Type B pancreatic cell (in vitro differentiated cells): ENCODE measurements around the gene ZNHIT1. TPM values are rescaled to one million over a fixed set of nuclear protein-coding genes. Genes with fewer than 3 reads are reported as not detected.

Experiments
- DNase-seq: peaks from one replicate; pipeline ENCODE4 v3.0.0; 2021; ENCODE audit warnings: mixed read lengths; ENCODE audit not compliant: unreplicated experiment; ENCODE audit errors: extremely low spot score
- H3K27ac Mint-ChIP-seq: 2 replicates; pipeline ENCODE4 v1.8.0; 2021; ENCODE audit warnings: mild to moderate bottlenecking, mixed read lengths
- H3K27me3 Mint-ChIP-seq: 2 replicates; pipeline ENCODE4 v1.8.0; 2021; ENCODE audit warnings: mixed read lengths
- H3K36me3 Mint-ChIP-seq: 2 replicates; pipeline ENCODE4 v1.8.0; 2021; ENCODE audit warnings: mixed read lengths
- H3K4me1 Mint-ChIP-seq: one replicate; pipeline ENCODE4 v1.8.0; 2021; ENCODE audit warnings: mixed read lengths; ENCODE audit not compliant: unreplicated experiment
- H3K4me3 Mint-ChIP-seq: 2 replicates; pipeline ENCODE4 v1.8.0; 2021; ENCODE audit warnings: mild to moderate bottlenecking, mixed read lengths
- H3K9me3 Mint-ChIP-seq: 2 replicates; pipeline ENCODE4 v1.8.0; 2021; ENCODE audit warnings: mixed read lengths
- CTCF ChIP-seq: fragments of 200-600 bp; sonication (generic); conservative IDR thresholded peaks from 2 replicates; pipeline ENCODE4 v1.5.0; 2021; ENCODE audit warnings: antibody characterized with exemption, mild to moderate bottlenecking
- total RNA-seq: library from RNA; stranded (reverse); gene quantifications from 2 replicates; pipeline ENCODE4 v1.2.1, GENCODE V29; 2021; ENCODE audit warnings: low replicate concordance

The ZNHIT1 gene
- total RNA-seq, 1 donor from 2014 or later, result 61.1 TPM

- Mint-ChIP-seq H3K27me3 (peaks cover 95% of the 10 kb centered on the region), H3K27ac (no peak overlapping the region), H3K36me3 (no peaks in the 10 kb centered on the region), H3K4me1 (peaks cover 15% of the 10 kb centered on the region), H3K9me3 (no peaks in the 10 kb centered on the region), H3K4me3 (no peak overlapping the region)
- TF ChIP-seq CTCF, result no peak
- DNase-seq, result no peak
These were observed 43.6 kb upstream of the ZNHIT1 start for GRCh38 chr7:101174322-101174854.

GRCh38 chr7:101175664-101176063 lies 42.3 kb upstream of the ZNHIT1 start:
- no peak for DNase-seq
- no peaks in the 10 kb centered on the region for H3K36me3 Mint-ChIP-seq
- no peaks in the 10 kb centered on the region for H3K9me3 Mint-ChIP-seq
- peaks cover 10% of the 10 kb centered on the region for H3K4me1 Mint-ChIP-seq
- no peak for TF ChIP-seq CTCF
- H3K27me3 Mint-ChIP-seq, result peaks cover 90% of the 10 kb centered on the region
- H3K27ac Mint-ChIP-seq, result no peak overlapping the region
- no peak overlapping the region for H3K4me3 Mint-ChIP-seq

GRCh38 chr7:101177644-101178043 lies 40.3 kb upstream of the ZNHIT1 start:
- H3K27me3 Mint-ChIP-seq, result peaks cover 89% of the 10 kb centered on the region
- peaks cover 11% of the 10 kb centered on the region for H3K4me1 Mint-ChIP-seq
- H3K36me3 Mint-ChIP-seq, result no peaks in the 10 kb centered on the region
- H3K27ac Mint-ChIP-seq, result no peak overlapping the region
- no peak for TF ChIP-seq CTCF
- peaks cover 6% of the 10 kb centered on the region for H3K9me3 Mint-ChIP-seq
- no peak for DNase-seq
- no peak overlapping the region for H3K4me3 Mint-ChIP-seq

GRCh38 chr7:101179117-101179516 lies 38.8 kb upstream of the ZNHIT1 start:
- H3K27me3 Mint-ChIP-seq, result peaks cover 76% of the 10 kb centered on the region
- peak overlapping the region; percentile 71 for H3K4me3 Mint-ChIP-seq
- no peak for DNase-seq
- TF ChIP-seq CTCF, result no peak
- H3K9me3 Mint-ChIP-seq, result peaks cover 8% of the 10 kb centered on the region
- peaks cover 13% of the 10 kb centered on the region for H3K4me1 Mint-ChIP-seq
- no peaks in the 10 kb centered on the region for H3K36me3 Mint-ChIP-seq
- H3K27ac Mint-ChIP-seq, result peak overlapping the region; percentile 70

- Mint-ChIP-seq H3K4me1 (peaks cover 13% of the 10 kb centered on the region), H3K27ac (no peak overlapping the region), H3K36me3 (no peaks in the 10 kb centered on the region), H3K27me3 (peaks cover 74% of the 10 kb centered on the region), H3K9me3 (peaks cover 8% of the 10 kb centered on the region), H3K4me3 (no peak overlapping the region)
- DNase-seq, result no peak
- no peak for TF ChIP-seq CTCF
These were observed 38.3 kb upstream of the ZNHIT1 start for GRCh38 chr7:101179713-101180112.
